Measurements from ENCODE around the gene ZNF827. TPM values are rescaled to one million over a fixed set of nuclear protein-coding genes. Genes with fewer than 3 reads are reported as not detected.
"Not testable (repeated sequence)": the region's sequence is repeated elsewhere in the genome, so short reads cannot be mapped to it uniquely, and the experiment has no call there.

The ZNF827 gene
- total RNA-seq, 1 donor from 2014 or later = 14.1 TPM

GRCh38 chr4:145842224-145842887 is 96.3 kb downstream of the ZNF827 start:
- TF ChIP-seq, protein P1, sequence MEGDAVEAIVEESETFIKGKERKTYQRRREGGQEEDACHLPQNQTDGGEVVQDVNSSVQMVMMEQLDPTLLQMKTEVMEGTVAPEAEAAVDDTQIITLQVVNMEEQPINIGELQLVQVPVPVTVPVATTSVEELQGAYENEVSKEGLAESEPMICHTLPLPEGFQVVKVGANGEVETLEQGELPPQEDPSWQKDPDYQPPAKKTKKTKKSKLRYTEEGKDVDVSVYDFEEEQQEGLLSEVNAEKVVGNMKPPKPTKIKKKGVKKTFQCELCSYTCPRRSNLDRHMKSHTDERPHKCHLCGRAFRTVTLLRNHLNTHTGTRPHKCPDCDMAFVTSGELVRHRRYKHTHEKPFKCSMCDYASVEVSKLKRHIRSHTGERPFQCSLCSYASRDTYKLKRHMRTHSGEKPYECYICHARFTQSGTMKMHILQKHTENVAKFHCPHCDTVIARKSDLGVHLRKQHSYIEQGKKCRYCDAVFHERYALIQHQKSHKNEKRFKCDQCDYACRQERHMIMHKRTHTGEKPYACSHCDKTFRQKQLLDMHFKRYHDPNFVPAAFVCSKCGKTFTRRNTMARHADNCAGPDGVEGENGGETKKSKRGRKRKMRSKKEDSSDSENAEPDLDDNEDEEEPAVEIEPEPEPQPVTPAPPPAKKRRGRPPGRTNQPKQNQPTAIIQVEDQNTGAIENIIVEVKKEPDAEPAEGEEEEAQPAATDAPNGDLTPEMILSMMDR (conservative IDR thresholded peaks at IDR 0.05; ENCODE audit: low read depth, low read length) = no peak
- no peak overlapping the region for H3K4me3 ChIP-seq (ENCODE audit: low read depth, low read length)
- DNase-seq (ENCODE audit: low read depth) = no peak

GRCh38 chr4:145840801-145841200 is 97.8 kb downstream of the ZNF827 start:
- no peak for DNase-seq (ENCODE audit: low read depth)
- H3K4me3 ChIP-seq (ENCODE audit: low read depth, low read length) = no peak overlapping the region
- TF ChIP-seq, protein P1 (conservative IDR thresholded peaks at IDR 0.05; ENCODE audit: low read depth, low read length) = no peak

- peak; percentile 20 for DNase-seq (ENCODE audit: low read depth)
- TF ChIP-seq, protein P1 (conservative IDR thresholded peaks at IDR 0.05; ENCODE audit: low read depth, low read length) = peak; percentile 60
- H3K4me3 ChIP-seq (ENCODE audit: low read depth, low read length) = no peak overlapping the region
Observed at GRCh38 chr4:145840162-145840768, 98.4 kb downstream of the ZNF827 start.

- no peak overlapping the region for H3K4me3 ChIP-seq (ENCODE audit: low read depth, low read length)
- no peak for DNase-seq (ENCODE audit: low read depth)
- TF ChIP-seq, protein P1 (conservative IDR thresholded peaks at IDR 0.05; ENCODE audit: low read depth, low read length) = no peak
Observed at GRCh38 chr4:145839151-145839550, 99.5 kb downstream of the ZNF827 start.

DNA sequence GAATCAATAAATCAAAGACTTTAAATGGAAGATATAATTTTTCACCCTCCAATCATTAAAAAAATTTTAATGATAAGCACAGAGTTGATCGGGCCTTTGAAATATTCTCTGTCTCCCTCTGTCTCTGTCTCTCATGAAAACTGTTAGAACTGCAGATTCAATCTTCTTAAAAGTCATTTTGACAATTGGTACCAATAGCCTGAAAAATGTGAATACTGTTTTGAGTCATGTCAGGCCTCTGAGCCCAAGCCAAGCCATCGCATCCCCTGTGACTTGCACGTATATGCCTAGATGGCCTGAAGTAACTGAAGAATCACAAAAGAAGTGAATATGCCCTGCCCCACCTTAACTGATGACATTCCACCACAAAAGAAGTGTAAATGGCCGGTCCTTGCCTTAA is 106.2 kb downstream of the ZNF827 start:
- H3K4me3 ChIP-seq (ENCODE audit: low read depth, low read length); DNase-seq (ENCODE audit: low read depth): not testable (repeated sequence)

DNA sequence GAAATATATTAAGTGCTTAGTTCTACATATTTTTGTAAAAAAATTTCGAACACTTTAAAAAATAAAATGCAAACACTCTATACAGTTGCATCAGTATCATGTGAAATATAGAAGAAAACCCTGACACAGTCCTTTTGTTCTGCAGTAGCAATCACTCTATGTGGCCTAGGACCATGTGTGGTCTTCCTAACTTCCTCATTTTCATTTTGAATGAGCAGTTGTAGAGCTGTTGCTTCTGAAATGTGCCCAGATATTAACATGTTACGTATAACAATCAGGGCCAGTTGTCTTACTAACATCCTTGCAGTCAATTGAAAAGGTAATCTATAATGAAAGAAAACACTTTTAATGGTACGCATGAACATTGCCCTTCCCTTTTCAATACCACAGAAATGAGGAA is 107.9 kb downstream of the ZNF827 start:
- H3K4me3 ChIP-seq (ENCODE audit: low read depth, low read length) = no peak overlapping the region
- TF ChIP-seq, protein P1 (conservative IDR thresholded peaks at IDR 0.05; ENCODE audit: low read depth, low read length) = no peak
- DNase-seq (ENCODE audit: low read depth) = no peak

GRCh38 chr4:145829629-145830395 is 108.8 kb downstream of the ZNF827 start:
- TF ChIP-seq, protein P1 (conservative IDR thresholded peaks at IDR 0.05; ENCODE audit: low read depth, low read length) = no peak
- DNase-seq (ENCODE audit: low read depth) = no peak

More at GRCh38 chr4:145829629-145830395, 108.8 kb downstream of the ZNF827 start:
- no peak overlapping the region for H3K4me3 ChIP-seq (ENCODE audit: low read depth, low read length)

All from epithelial cell of proximal tubule (primary cell).